Measurements from ENCODE around the gene EBF3.

The EBF3 gene

GRCh38 chr10:129916506-129916995, 47.5 kb downstream of the EBF3 start:
- no peak for DNase-seq (ENCODE audit: low read depth)
- no peak overlapping the region for H3K4me3 ChIP-seq (ENCODE audit: low read depth, low read length)

GRCh38 chr10:129915526-129916378, 48.3 kb downstream of the EBF3 start:
- DNase-seq (ENCODE audit: low read depth): no peak
- H3K4me3 ChIP-seq (ENCODE audit: low read depth, low read length): no peak overlapping the region

GRCh38 chr10:129914960-129915359, 49.1 kb downstream of the EBF3 start:
- no peak for DNase-seq (ENCODE audit: low read depth)
- no peak overlapping the region for H3K4me3 ChIP-seq (ENCODE audit: low read depth, low read length)

GRCh38 chr10:129914153-129914855, 49.8 kb downstream of the EBF3 start:
- no peak for DNase-seq (ENCODE audit: low read depth)
- no peak overlapping the region for H3K4me3 ChIP-seq (ENCODE audit: low read depth, low read length)

GRCh38 chr10:129912986-129913695, 50.9 kb downstream of the EBF3 start:
- DNase-seq (ENCODE audit: low read depth): no peak
- no peak overlapping the region for H3K4me3 ChIP-seq (ENCODE audit: low read depth, low read length)

GRCh38 chr10:129912166-129912917, 51.7 kb downstream of the EBF3 start:
- H3K4me3 ChIP-seq (ENCODE audit: low read depth, low read length): no peak overlapping the region
- peak; percentile 24 for DNase-seq (ENCODE audit: low read depth)

- no peak overlapping the region for H3K4me3 ChIP-seq (ENCODE audit: low read depth, low read length)
- no peak for DNase-seq (ENCODE audit: low read depth)
Measured at GRCh38 chr10:129911451-129912165, 52.5 kb downstream of the EBF3 start.

- DNase-seq (ENCODE audit: low read depth): no peak
- no peak overlapping the region for H3K4me3 ChIP-seq (ENCODE audit: low read depth, low read length)
Measured at GRCh38 chr10:129910861-129911260, 53.2 kb downstream of the EBF3 start.

- H3K4me3 ChIP-seq (ENCODE audit: low read depth, low read length): no peak overlapping the region
- DNase-seq (ENCODE audit: low read depth): no peak
Measured at GRCh38 chr10:129909531-129910256, 54.4 kb downstream of the EBF3 start.

- H3K4me3 ChIP-seq (ENCODE audit: low read depth, low read length): no peak overlapping the region
Measured at GRCh38 chr10:129909080-129909479, 55.0 kb downstream of the EBF3 start.

GRCh38 chr10:129908406-129908805, 55.7 kb downstream of the EBF3 start:
- no peak for DNase-seq (ENCODE audit: low read depth)
- H3K4me3 ChIP-seq (ENCODE audit: low read depth, low read length): no peak overlapping the region

More at GRCh38 chr10:129909080-129909479, 55.0 kb downstream of the EBF3 start:
- no peak for DNase-seq (ENCODE audit: low read depth)

GRCh38 chr10:129905553-129905952, 58.5 kb downstream of the EBF3 start:
- DNase-seq (ENCODE audit: low read depth): no peak
- H3K4me3 ChIP-seq (ENCODE audit: low read depth, low read length): no peak overlapping the region

- H3K4me3 ChIP-seq (ENCODE audit: low read depth, low read length): no peak overlapping the region
- DNase-seq (ENCODE audit: low read depth): no peak
Measured at GRCh38 chr10:129904323-129904722, 59.8 kb downstream of the EBF3 start.

- no peak for DNase-seq (ENCODE audit: low read depth)
- no peak overlapping the region for H3K4me3 ChIP-seq (ENCODE audit: low read depth, low read length)
Measured at GRCh38 chr10:129901389-129902006, 62.6 kb downstream of the EBF3 start.

GRCh38 chr10:129900825-129901224, 63.2 kb downstream of the EBF3 start:
- no peak for DNase-seq (ENCODE audit: low read depth)
- H3K4me3 ChIP-seq (ENCODE audit: low read depth, low read length): no peak overlapping the region

GRCh38 chr10:129899276-129900130, 64.6 kb downstream of the EBF3 start:
- DNase-seq (ENCODE audit: low read depth): no peak
- H3K4me3 ChIP-seq (ENCODE audit: low read depth, low read length): no peak overlapping the region
